H1 (cell line): Measurements from ENCODE around the gene ELMOD1. TPM values are rescaled to one million over a fixed set of nuclear protein-coding genes. Genes with fewer than 3 reads are reported as not detected.

ENCODE experiments used
- CTCF ChIA-PET: fragments of 300-600 bp; sonication (Branson Sonifier 250); formaldehyde crosslinking; loops from one replicate; lab custom pipeline; 2021; ENCODE audit not compliant: partially characterized antibody; lab: Charles Lee
- POLR2A ChIA-PET: fragments of 300-600 bp; sonication (Branson Sonifier 250); formaldehyde crosslinking; loops from one replicate; lab custom pipeline; 2021; ENCODE audit warnings: inconsistent platforms; ENCODE audit not compliant: partially characterized antibody; lab: Charles Lee
- DNase-seq, 2 experiments: peaks; one replicate each; pipeline versions ENCODE4 v3.0.0 to v3.0.0-alpha.2; 2010 to 2022; ENCODE audit warnings: low spot score in 2 of 2, low read depth in 1 of 2, mixed read lengths in 1 of 2
- FAIRE-seq: peaks from 2 replicates; lab custom pipeline; 2011; peaks lifted over from hg19 to GRCh38; lab: Jason Lieb, UNC
- H2AFZ ChIP-seq: 2 replicates; pipeline ENCODE4 v1.8.1; 2012; ENCODE audit warnings: low read length, inconsistent platforms
- H2AK5ac ChIP-seq: 2 replicates; pipeline ENCODE4 v1.6.1; 2013; ENCODE audit warnings: low read depth, low read length
- H2BK120ac ChIP-seq: replicated peaks from 2 replicates; pipeline ENCODE3; 2013; ENCODE audit warnings: low read depth, low read length, inconsistent platforms
- H2BK12ac ChIP-seq: 2 replicates; pipeline ENCODE4 v1.6.1; 2013; ENCODE audit warnings: low read depth, low read length
- H2BK15ac ChIP-seq: 2 replicates; pipeline ENCODE4 v1.6.1; 2013; ENCODE audit warnings: low read length
- H2BK20ac ChIP-seq: 2 replicates; pipeline ENCODE4 v1.6.1; 2013; ENCODE audit warnings: low read length
- H2BK5ac ChIP-seq: 2 replicates; pipeline ENCODE4 v1.6.1; 2013; ENCODE audit warnings: low read depth, low read length
- H3K14ac ChIP-seq: 2 replicates; pipeline ENCODE4 v1.6.1; 2013; ENCODE audit warnings: inconsistent platforms; ENCODE audit not compliant: insufficient read length
- H3K18ac ChIP-seq: 2 replicates; pipeline ENCODE4 v1.6.1; 2013; ENCODE audit warnings: low read length; ENCODE audit errors: extremely low read depth
- H3K23ac ChIP-seq: 2 replicates; pipeline ENCODE4 v1.6.1; 2013; ENCODE audit warnings: inconsistent platforms; ENCODE audit not compliant: insufficient read length
- H3K23me2 ChIP-seq: 2 replicates; pipeline ENCODE4 v1.6.1; 2013; ENCODE audit warnings: low read depth, low read length
- H3K27ac ChIP-seq: 2 replicates; pipeline ENCODE4 v1.6.1; 2011; ENCODE audit warnings: low read depth, low read length, inconsistent platforms
- H3K27me3 ChIP-seq, 4 experiments: replicated peaks in 1 of 4; 1 replicate in 1 of 4; 2 replicates in 3 of 4; pipeline versions ENCODE4 v1.6.1 to v1.8.1; 2011 to 2013; ENCODE audit warnings: low read length in 3 of 4, mild to moderate bottlenecking in 3 of 4, inconsistent platforms in 2 of 4, mixed read lengths in 2 of 4, moderate library complexity in 1 of 4; ENCODE audit not compliant: control insufficient read depth in 3 of 4, insufficient read depth in 3 of 4; ENCODE audit errors: extremely low read depth in 1 of 4
- H3K36me3 ChIP-seq, 4 experiments: 2 replicates each; pipeline versions ENCODE4 v1.6.1 to v1.8.1; 2011 to 2013; ENCODE audit warnings: mild to moderate bottlenecking in 4 of 4, low read length in 3 of 4, moderate library complexity in 2 of 4, control low read depth in 1 of 4, inconsistent platforms in 1 of 4; ENCODE audit not compliant: insufficient read depth in 4 of 4, control insufficient read depth in 2 of 4
- H3K4ac ChIP-seq: replicated peaks from 2 replicates; pipeline ENCODE3; 2013; ENCODE audit warnings: low read length, low read depth, mixed read lengths, inconsistent platforms; ENCODE audit not compliant: insufficient read length
- H3K4me1 ChIP-seq, 4 experiments: replicated peaks in 1 of 4; 1 replicate in 1 of 4; 2 replicates in 3 of 4; pipeline versions ENCODE4 v1.6.1 to v1.8.1; 2011 to 2013; ENCODE audit warnings: low read length in 3 of 4, inconsistent platforms in 2 of 4, mixed read lengths in 1 of 4; ENCODE audit not compliant: insufficient read depth in 4 of 4, control insufficient read depth in 3 of 4
- H3K4me2 ChIP-seq, 2 experiments: 2 replicates each; pipeline versions ENCODE4 v1.6.1 to v1.8.1; 2011 to 2013; ENCODE audit warnings: low read depth in 2 of 2, low read length in 2 of 2, control low read depth in 1 of 2, inconsistent platforms in 1 of 2, mild to moderate bottlenecking in 1 of 2; ENCODE audit not compliant: insufficient read depth in 1 of 2
- H3K4me3 ChIP-seq, 4 experiments: fragments of 200-600, 300-600 bp in 1 of 4; sonication (generic), shearing (Covaris generic), sonication (Bioruptor Twin) in 1 of 4; 2 replicates each; pipeline versions ENCODE4 v1.5.1 to v1.8.1; 2011 to 2016; ENCODE audit warnings: low read length in 4 of 4, low read depth in 3 of 4, control low read depth in 2 of 4, inconsistent platforms in 2 of 4, mild to moderate bottlenecking in 2 of 4, mixed read lengths in 1 of 4, moderate library complexity in 1 of 4; ENCODE audit not compliant: insufficient read depth in 2 of 4; ENCODE audit errors: extremely low read depth in 1 of 4
- H3K56ac ChIP-seq: replicated peaks from 2 replicates; pipeline ENCODE3; 2013; ENCODE audit warnings: low read depth, mild to moderate bottlenecking, mixed read lengths, low read length, inconsistent platforms; ENCODE audit not compliant: insufficient read length
- H3K79me1 ChIP-seq: 2 replicates; pipeline ENCODE4 v1.6.1; 2013; ENCODE audit warnings: low read depth, low read length, control low read depth
- H3K79me2 ChIP-seq, 2 experiments: 2 replicates each; pipeline versions ENCODE4 v1.6.1 to v1.8.1; 2012 to 2013; ENCODE audit warnings: low read length in 2 of 2, mild to moderate bottlenecking in 2 of 2, inconsistent platforms in 1 of 2; ENCODE audit not compliant: insufficient read depth in 2 of 2, control insufficient read depth in 1 of 2
- H3K9ac ChIP-seq, 4 experiments: replicated peaks in 1 of 4; 1 replicate in 1 of 4; 2 replicates in 3 of 4; pipeline versions ENCODE4 v1.6.1 to v1.8.1; 2011 to 2013; ENCODE audit warnings: low read depth in 3 of 4, low read length in 3 of 4, control low read depth in 2 of 4, mild to moderate bottlenecking in 2 of 4, moderate library complexity in 2 of 4, inconsistent platforms in 1 of 4; ENCODE audit errors: extremely low read depth in 1 of 4
- H3K9me3 ChIP-seq, 2 experiments: 2 replicates each; pipeline versions ENCODE4 v1.6.1 to v1.8.1; 2012 to 2013; ENCODE audit warnings: mild to moderate bottlenecking in 2 of 2, moderate library complexity in 2 of 2, control low read depth in 1 of 2, inconsistent platforms in 1 of 2, low read depth in 1 of 2, low read length in 1 of 2, mixed read lengths in 1 of 2; ENCODE audit not compliant: insufficient read depth in 2 of 2
- H4K20me1 ChIP-seq, 2 experiments: replicated peaks in 1 of 2; 2 replicates each; pipeline versions ENCODE3 to v1.8.1; 2011 to 2013; ENCODE audit warnings: inconsistent platforms in 2 of 2, low read length in 2 of 2, mild to moderate bottlenecking in 1 of 2; ENCODE audit not compliant: insufficient read depth in 2 of 2, control insufficient read depth in 1 of 2
- H4K5ac ChIP-seq: 2 replicates; pipeline ENCODE4 v1.6.1; 2013; ENCODE audit warnings: low read length, low read depth, mixed read lengths, inconsistent platforms; ENCODE audit not compliant: insufficient read length
- H4K8ac ChIP-seq: 2 replicates; pipeline ENCODE4 v1.8.0; 2013; ENCODE audit warnings: mild to moderate bottlenecking, moderate library complexity, low read length, inconsistent platforms; ENCODE audit not compliant: insufficient read depth; ENCODE audit errors: extremely low read depth
- H4K91ac ChIP-seq: replicated peaks from 2 replicates; pipeline ENCODE3; 2013; ENCODE audit warnings: low read length, mixed read lengths, inconsistent platforms; ENCODE audit not compliant: insufficient read length
- CBX8 ChIP-seq: fragments of 300-800, 300-1000 bp; sonication (generic); IDR thresholded peaks from 2 replicates; pipeline ENCODE4 v1.7.1; 2016; ENCODE audit warnings: low read depth, low read length, borderline replicate concordance
- KDM4A ChIP-seq: IDR thresholded peaks from one replicate; pipeline ENCODE4 v1.7.1; 2012; ENCODE audit warnings: low read depth, mild to moderate bottlenecking, moderate library complexity, low read length, inconsistent platforms; ENCODE audit not compliant: severe bottlenecking
- SIRT6 ChIP-seq: IDR thresholded peaks from one replicate; pipeline ENCODE4 v1.7.1; 2012; ENCODE audit warnings: low read length, inconsistent platforms
- SUZ12 ChIP-seq: fragments of 200-600 bp; sonication (generic); IDR thresholded peaks from 2 replicates; pipeline ENCODE4 v1.6.1; 2012; ENCODE audit warnings: mild to moderate bottlenecking, inconsistent platforms, low read length, moderate library complexity, mixed read lengths
- TCF12 ChIP-seq: IDR thresholded peaks from 2 replicates; pipeline ENCODE4 v1.6.1; 2011; ENCODE audit warnings: low read depth, mild to moderate bottlenecking, low read length
- WGBS, 2 experiments: shearing (Covaris generic) in 1 of 2; methylation state at CpG; one replicate each; pipeline versions ENCODE4 v1.1.6 to v1.1.7; 2013 to 2015; ENCODE audit warnings: low lambda C conversion rate in 2 of 2, mixed read lengths in 2 of 2, inconsistent platforms in 1 of 2, low coverage in 1 of 2, missing lambda C conversion rate in 1 of 2; ENCODE audit not compliant: insufficient replicate concordance in 2 of 2, insufficient coverage in 1 of 2, insufficient read length in 1 of 2; ENCODE audit errors: extremely low coverage in 1 of 2, missing lambda C conversion rate in 1 of 2; 5-methylcytosine and 5-hydroxymethylcytosine counted together
- polyA plus RNA-seq, 7 experiments: library from polyadenylated mRNA; depleted of rRNA in 3 of 7; stranded (reverse) in 5 of 7; unstranded in 2 of 7; fragments of >200 nt in 5 of 7; fragments of 200-250 nt in 2 of 7; gene quantifications; 1 replicate in 5 of 7; 2 replicates in 1 of 7; 4 replicates in 1 of 7; pipeline versions ENCODE4 v1.2.1 to v1.2.3, GENCODE V29; 2011 to 2013; ENCODE audit warnings: missing spikeins in 2 of 7, mixed read lengths in 2 of 7
- total RNA-seq: library from RNA; stranded (reverse); fragmentation: NEBNext Ultra II Directional; extraction: Animal tissue kit (Norgen Biotek cat#: 25700); gene quantifications from 2 replicates; pipeline ENCODE4 v1.2.1, GENCODE V29; 2021
- TF ChIP-seq, protein P1 (sequence below): IDR thresholded peaks from 2 replicates; pipeline ENCODE4 v1.6.1; 2012; ENCODE audit warnings: inconsistent platforms
- TF ChIP-seq, protein P2 (sequence below): IDR thresholded peaks from 2 replicates; pipeline ENCODE4 v1.6.1; 2011; ENCODE audit warnings: low read depth, mild to moderate bottlenecking, low read length; ENCODE audit not compliant: insufficient read depth

The ELMOD1 gene
- total and polyA plus RNA-seq, 2 of the 8 experiments (the other 6 are each of a cell fraction or from before 2014, with no cell fraction given), result 0.47 to 1.6 TPM

DNA sequence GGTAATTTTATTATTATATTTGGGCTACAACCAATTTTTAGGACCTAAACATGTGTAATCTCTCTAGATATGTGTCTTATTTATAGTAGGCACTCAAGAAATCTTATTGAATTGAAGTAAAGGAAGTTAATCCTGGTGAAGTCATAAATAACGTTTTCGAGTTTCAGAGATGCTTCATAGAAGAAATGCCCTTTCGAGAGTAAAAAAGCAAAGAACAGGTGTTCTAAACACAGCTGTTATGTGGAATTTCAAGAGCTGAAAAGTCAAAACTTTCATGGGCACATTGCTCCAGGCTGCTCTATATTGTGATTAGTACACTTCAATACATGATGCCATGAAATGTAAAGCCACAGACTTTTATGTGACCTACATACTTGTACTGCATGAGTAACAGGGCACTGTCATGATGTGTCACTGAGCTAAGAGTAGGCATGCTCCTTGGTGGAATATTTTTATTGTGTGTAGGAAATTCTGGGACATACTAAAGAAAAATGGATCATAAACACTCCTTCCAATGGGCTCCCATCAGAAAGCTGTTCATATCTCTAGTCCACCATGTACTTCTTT lies 7.2 kb upstream of the ELMOD1 start:
- DNase-seq, result no peak
- ChIA-PET CTCF (interaction anchor here (0.6 to 25.0 kb wide), 8 partner anchors 11 to 1496 kb away, joined by 3 to 398 read pairs (median 4); no protein-coding TSS in a partner anchor), POLR2A (no interaction called here)
- Histone ChIP-seq H3K27ac (no peak overlapping the region), H3K23ac (no peak overlapping the region), H2BK12ac (no peak overlapping the region), H3K56ac (no peak overlapping the region), H3K36me3 (no peaks in the 10 kb centered on the region), H3K4me3 (no peak overlapping the region), H3K79me1 (no peaks in the 10 kb centered on the region), H3K79me2 (no peaks in the 10 kb centered on the region), H2BK120ac (no peak overlapping the region), H3K9me3 (no peaks in the 10 kb centered on the region), H3K23me2 (no peaks in the 10 kb centered on the region), H4K8ac (no peak overlapping the region), H3K27me3 (peaks cover 0 to 6% (median 5%) of the 10 kb centered on the region in 4 experiments; a peak in 4 of 7 replicates), H2AFZ (no peak overlapping the region), H3K4me2 (no peak overlapping the region), H4K5ac (no peak overlapping the region), H2BK5ac (no peak overlapping the region), H2BK15ac (no peak overlapping the region), H3K14ac (no peak overlapping the region), H2AK5ac (no peak overlapping the region; the same call in 1 of the 2 replicates), H3K4ac (no peak overlapping the region), H4K91ac (no peak overlapping the region), H3K18ac (no peak overlapping the region), H3K4me1 (peaks cover 0 to 4% (median 0%) of the 10 kb centered on the region in 4 experiments; a peak in 1 of 7 replicates), H2BK20ac (no peak overlapping the region), H3K9ac (no peak overlapping the region), H4K20me1 (no peaks in the 10 kb centered on the region)
- WGBS, 2 experiments, result 86% methylated on average over 3 of the region's 3 CpGs; no CpG with 5 or more reads in 1 of the 2 experiments
- no peak for FAIRE-seq
- no peak for TF ChIP-seq TCF12
- TF ChIP-seq CBX8, result no peak
- TF ChIP-seq SIRT6, result no peak
- TF ChIP-seq, protein P1, sequence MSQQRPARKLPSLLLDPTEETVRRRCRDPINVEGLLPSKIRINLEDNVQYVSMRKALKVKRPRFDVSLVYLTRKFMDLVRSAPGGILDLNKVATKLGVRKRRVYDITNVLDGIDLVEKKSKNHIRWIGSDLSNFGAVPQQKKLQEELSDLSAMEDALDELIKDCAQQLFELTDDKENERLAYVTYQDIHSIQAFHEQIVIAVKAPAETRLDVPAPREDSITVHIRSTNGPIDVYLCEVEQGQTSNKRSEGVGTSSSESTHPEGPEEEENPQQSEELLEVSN, result no peak
- no peak for TF ChIP-seq KDM4A
- TF ChIP-seq SUZ12, result no peak
- TF ChIP-seq, protein P2, sequence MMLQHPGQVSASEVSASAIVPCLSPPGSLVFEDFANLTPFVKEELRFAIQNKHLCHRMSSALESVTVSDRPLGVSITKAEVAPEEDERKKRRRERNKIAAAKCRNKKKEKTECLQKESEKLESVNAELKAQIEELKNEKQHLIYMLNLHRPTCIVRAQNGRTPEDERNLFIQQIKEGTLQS, result no peak
